NCI-H774 (cell line): ENCODE results near the gene SLC25A23.

ENCODE experiments used
- DNase-seq: peaks from one replicate; lab custom pipeline; 2025; lab: John Stamatoyannopoulos, UW

SLC25A23 gene

GRCh38 chr19:6424939-6425731 lies 34.5 kb downstream of the SLC25A23 start:
- peak; percentile 99 for DNase-seq

- DNase-seq = no peak
Observed at GRCh38 chr19:6424195-6424938, 35.2 kb downstream of the SLC25A23 start, which contains the start of gene KHSRP. Gene KHSRP, minus strand, starts transcription at chr19:6424811. Its CDS starts 110 bp downstream, at chr19:6424701.

- no peak for DNase-seq
Observed at GRCh38 chr19:6423499-6424194, 35.9 kb downstream of the SLC25A23 start.

- no peak for DNase-seq
Observed at GRCh38 chr19:6421075-6422014, 38.2 kb downstream of the SLC25A23 start.

GRCh38 chr19:6418562-6418932 lies 41.0 kb downstream of the SLC25A23 start:
- DNase-seq = no peak

- DNase-seq = no peak
Observed at GRCh38 chr19:6417713-6418561, 41.7 kb downstream of the SLC25A23 start.

GRCh38 chr19:6416658-6417405 lies 42.8 kb downstream of the SLC25A23 start:
- no peak for DNase-seq

- DNase-seq = no peak
Observed at GRCh38 chr19:6415591-6416190, 43.9 kb downstream of the SLC25A23 start.

GRCh38 chr19:6414793-6415590 lies 44.6 kb downstream of the SLC25A23 start:
- DNase-seq = no peak

GRCh38 chr19:6413721-6414643 lies 45.6 kb downstream of the SLC25A23 start:
- no peak for DNase-seq

- DNase-seq = no peak
Observed at GRCh38 chr19:6413291-6413690, 46.3 kb downstream of the SLC25A23 start.

GRCh38 chr19:6412447-6413091 lies 47.0 kb downstream of the SLC25A23 start:
- DNase-seq = peak; percentile 11

GRCh38 chr19:6412061-6412446 lies 47.5 kb downstream of the SLC25A23 start:
- DNase-seq = no peak

- DNase-seq = no peak
Observed at GRCh38 chr19:6409346-6409745, 50.2 kb downstream of the SLC25A23 start.

- no peak for DNase-seq
Observed at GRCh38 chr19:6406401-6406800, 53.2 kb downstream of the SLC25A23 start.

GRCh38 chr19:6402837-6403608 lies 56.6 kb downstream of the SLC25A23 start:
- DNase-seq = no peak
